C4-2B (cell line): Measurements from ENCODE around the gene MLKL.

Experiments
- ZFX ChIP-seq: fragments of 450-650 bp; IDR thresholded peaks from 2 replicates; pipeline ENCODE4 v1.6.1; 2017
- TF ChIP-seq, protein P1 (sequence below): fragments of 450-650 bp; conservative IDR thresholded peaks from 2 replicates; pipeline ENCODE4 v1.5.1; 2017; ENCODE audit warnings: mild to moderate bottlenecking

DNA sequence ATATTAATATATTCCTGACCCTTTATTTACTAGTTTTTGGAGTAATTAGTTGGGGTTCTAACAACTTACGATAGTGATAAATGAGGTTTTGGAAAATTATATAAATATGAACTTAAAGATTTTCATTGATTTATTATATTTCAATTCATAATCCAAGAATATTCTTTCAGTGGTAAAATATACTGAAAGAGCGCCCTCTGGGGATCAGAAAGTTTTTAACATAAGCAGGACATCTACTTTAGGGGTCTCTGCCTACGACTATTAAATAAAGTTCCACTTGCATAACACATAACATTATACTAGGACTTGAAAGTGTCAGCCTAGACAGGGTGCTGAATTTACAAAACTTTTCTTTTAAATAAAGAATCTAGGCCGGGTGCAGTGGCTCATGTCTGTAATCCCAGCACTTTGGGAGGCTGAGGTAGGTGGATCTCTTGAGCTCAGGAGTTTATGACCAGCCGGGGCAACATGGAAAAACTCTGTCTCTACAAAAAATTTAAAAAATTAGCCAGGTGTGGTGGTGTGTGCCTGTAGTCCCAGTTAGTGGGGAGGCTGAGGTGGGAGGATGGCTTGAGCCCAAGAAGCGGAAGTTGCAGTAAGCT is 49.6 kb downstream of the MLKL start:
- TF ChIP-seq, protein P1, sequence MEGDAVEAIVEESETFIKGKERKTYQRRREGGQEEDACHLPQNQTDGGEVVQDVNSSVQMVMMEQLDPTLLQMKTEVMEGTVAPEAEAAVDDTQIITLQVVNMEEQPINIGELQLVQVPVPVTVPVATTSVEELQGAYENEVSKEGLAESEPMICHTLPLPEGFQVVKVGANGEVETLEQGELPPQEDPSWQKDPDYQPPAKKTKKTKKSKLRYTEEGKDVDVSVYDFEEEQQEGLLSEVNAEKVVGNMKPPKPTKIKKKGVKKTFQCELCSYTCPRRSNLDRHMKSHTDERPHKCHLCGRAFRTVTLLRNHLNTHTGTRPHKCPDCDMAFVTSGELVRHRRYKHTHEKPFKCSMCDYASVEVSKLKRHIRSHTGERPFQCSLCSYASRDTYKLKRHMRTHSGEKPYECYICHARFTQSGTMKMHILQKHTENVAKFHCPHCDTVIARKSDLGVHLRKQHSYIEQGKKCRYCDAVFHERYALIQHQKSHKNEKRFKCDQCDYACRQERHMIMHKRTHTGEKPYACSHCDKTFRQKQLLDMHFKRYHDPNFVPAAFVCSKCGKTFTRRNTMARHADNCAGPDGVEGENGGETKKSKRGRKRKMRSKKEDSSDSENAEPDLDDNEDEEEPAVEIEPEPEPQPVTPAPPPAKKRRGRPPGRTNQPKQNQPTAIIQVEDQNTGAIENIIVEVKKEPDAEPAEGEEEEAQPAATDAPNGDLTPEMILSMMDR = peak; percentile 83
- no peak for TF ChIP-seq ZFX
